HG03135 (cell line): ENCODE data around the gene SDK1.
"Not testable (repeated sequence)": the region's sequence is repeated elsewhere in the genome, so short reads cannot be mapped to it uniquely, and the experiment has no call there.

Experiments used
- ATAC-seq: cut with Tn5 transposase; IDR thresholded peaks from one replicate; pipeline ENCODE4 v1.9.1; 2021; ENCODE audit warnings: mild to moderate bottlenecking, moderate library complexity; ENCODE audit not compliant: unreplicated experiment

The SDK1 gene

GRCh38 chr7:4245135-4245865 is 944.2 kb downstream of the SDK1 start:
- ATAC-seq: no peak

- no peak for ATAC-seq
Measured at GRCh38 chr7:4245866-4246470, 944.9 kb downstream of the SDK1 start.

GRCh38 chr7:4246536-4246935 is 945.5 kb downstream of the SDK1 start:
- no peak for ATAC-seq

- no peak for ATAC-seq
Measured at GRCh38 chr7:4247106-4247876, 946.2 kb downstream of the SDK1 start.

- no peak for ATAC-seq
Measured at GRCh38 chr7:4248295-4248694, 947.2 kb downstream of the SDK1 start.

DNA sequence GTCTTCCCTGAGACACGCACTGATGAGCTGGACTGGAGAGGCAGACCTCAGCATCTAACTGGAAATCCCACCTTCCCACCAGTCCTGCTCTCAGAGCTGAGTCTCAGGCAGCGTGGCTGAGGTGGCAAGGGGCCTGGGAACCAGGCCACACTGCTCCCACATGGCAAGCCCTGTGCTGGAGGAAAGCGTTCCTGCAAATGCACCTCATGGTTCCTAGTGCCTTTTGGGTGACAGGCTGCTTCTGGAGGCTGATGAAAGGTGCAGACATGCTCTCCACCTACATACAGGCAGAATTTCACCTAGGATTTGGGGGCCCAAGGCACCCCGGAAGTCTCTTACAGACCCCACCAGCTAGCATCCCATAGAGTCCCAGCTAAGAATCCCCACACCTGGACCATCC is 948.2 kb downstream of the SDK1 start:
- ATAC-seq: no peak

- ATAC-seq: no peak
Measured at GRCh38 chr7:4255336-4255735, 954.3 kb downstream of the SDK1 start.

DNA sequence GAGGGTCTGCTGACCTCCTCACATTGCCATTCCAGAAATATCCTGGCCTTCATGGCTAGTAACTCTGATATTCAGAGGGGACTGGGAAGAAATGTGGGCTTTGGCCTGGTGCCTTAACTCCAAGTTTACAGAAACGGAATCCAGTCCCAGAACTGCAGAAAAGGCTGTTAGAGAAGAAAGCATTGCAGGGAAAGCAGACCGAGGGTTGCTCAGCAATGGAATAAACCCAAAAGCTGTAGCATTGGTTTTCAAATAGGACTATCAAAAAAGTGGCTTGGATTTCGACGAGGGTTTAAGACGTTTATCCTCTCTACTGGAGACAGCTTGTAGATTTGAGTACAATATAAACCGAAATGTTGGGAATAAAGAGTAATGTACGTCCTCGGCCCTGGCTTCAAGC is 955.2 kb downstream of the SDK1 start:
- no peak for ATAC-seq

DNA sequence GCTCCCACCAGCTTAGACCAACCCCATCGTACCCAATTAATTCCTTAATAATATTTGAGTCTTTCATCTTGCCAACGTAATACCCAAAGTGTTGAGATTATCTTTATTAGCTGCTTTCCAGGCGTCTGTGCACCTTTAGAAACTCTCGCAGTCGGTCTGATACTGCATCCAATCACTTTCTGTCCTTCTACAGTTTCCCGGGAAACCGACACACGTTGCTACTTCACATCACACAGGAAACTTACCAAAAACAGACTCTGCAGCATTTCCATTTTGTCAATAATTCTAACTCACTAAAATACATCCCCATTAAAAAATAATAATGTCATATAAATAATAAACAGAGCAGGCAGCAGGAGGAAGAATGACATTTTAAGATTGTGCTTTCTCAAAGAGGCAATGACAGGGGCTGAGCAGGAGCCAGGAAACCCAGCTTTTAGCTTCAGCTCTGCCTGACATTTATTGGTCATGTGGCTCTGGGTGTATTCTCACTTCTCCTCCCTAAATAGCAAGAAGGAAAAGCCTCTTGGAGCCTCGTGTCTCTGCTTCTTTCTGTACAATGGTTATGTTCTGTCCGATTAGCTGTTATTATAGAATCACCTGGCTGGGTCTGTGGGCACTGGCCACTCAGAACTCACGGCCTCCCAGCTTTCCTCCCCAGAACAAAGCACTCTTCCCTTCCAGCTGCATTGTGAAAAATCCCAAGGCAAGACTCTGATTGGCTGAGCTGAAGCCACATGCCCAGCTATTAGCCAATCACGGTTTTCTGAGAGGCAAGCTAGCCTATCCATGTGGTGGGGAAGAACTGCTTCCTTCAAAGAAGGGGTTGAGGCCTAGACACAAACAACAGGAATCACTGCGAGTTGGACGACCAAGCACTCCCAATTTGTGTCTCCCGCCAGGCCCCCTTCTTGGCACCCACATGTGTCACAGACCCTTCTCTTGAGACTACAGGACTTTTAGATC is 956.4 kb downstream of the SDK1 start:
- no peak for ATAC-seq

- ATAC-seq: not testable (repeated sequence)
Measured at GRCh38 chr7:4260116-4260515, 959.1 kb downstream of the SDK1 start.

DNA sequence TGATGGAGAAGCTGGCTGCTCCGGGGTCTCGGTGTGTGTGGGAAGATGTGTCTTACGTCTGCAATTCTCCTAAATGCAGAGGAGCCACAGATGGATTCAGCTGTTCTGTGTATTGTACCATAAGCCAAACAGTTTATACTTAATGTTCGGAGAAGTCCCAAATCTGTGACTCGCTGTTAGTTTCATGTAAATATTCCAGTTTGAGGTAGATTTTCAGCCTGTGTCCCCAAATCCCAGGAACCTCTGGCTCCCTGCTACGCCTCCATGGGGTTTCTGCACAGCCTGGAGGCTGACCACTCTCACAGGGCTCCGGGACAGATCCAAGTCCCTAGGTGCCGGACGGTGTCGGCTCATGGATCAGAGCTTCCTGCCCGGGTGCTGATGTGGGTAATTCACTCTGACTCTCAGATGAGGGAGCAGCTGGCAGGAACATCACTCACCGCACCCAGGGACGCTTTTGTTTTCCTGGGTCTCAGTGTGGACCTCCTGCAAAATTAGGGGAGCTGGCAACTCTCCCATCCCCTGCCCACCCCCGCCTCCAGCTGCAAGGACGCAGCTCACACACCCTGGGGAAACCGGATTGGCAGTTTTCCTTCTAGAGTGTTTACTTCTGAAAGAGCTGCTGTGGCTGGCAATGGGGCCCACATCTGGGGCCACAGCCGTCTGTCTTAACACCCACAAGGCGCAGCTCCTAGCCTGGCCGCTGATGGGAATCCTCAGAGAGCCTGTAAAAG is 960.0 kb downstream of the SDK1 start:
- no peak for ATAC-seq

DNA sequence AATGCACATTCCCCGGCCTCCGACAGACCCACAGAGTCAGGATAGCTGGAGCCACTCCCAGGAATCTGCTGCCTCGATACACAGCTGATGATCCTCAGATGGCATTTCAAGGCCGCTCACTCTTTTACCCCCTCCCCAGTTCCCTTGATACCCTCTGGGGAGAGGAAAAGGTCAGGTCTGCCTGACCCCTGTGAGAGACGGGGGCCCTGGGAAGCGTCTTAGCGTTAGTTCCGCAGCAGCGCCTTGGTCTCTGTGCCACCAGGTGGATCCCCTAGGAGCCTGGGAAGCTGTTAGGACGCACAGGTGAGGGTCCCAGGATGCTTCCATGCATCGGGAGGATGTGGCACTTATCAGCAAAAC is 960.5 kb downstream of the SDK1 start:
- ATAC-seq: no peak

- not testable (repeated sequence) for ATAC-seq
Measured at GRCh38 chr7:4264206-4264605, 963.2 kb downstream of the SDK1 start.

DNA sequence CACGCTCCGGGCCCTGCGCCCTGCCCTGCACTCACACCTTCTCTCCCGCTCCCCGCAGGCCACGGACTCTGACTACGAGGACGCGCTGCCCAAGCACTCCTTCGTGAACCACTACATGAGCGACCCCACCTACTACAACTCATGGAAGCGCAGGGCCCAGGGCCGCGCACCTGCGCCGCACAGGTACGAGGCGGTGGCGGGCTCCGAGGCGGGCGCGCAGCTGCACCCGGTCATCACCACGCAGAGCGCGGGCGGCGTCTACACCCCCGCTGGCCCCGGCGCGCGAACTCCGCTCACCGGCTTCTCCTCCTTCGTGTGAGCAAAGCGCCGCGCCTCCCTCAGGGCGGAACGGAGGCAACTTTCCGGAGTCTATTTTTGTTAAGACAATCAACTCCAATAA is 964.0 kb downstream of the SDK1 start:
- no peak for ATAC-seq

DNA sequence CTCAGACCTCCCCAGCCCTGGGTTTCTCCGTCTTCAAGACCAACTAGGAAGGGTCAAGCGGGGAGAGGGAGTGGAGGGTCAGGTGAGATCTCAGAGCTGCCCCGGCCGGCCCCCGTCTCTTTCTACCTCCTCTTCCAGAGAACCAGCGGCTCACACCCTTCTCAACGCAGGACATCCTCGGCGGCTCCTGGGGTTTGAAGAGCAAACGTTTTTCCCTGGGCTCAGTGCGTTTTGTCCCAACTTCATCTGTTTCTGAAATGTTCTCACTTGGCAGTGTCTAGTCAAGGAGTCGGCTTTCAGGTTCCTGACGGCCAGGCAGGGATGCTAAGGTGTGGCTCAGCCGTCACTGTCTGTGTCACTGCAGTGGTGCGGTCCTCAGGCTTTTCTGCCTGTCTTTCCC is 964.6 kb downstream of the SDK1 start:
- no peak for ATAC-seq

- ATAC-seq: no peak
Measured at GRCh38 chr7:4266270-4267040, 965.4 kb downstream of the SDK1 start.

GRCh38 chr7:4267341-4268039 is 966.4 kb downstream of the SDK1 start:
- no peak for ATAC-seq

- ATAC-seq: no peak
Measured at GRCh38 chr7:4268040-4268965, 967.3 kb downstream of the SDK1 start.
